Activated B cell treated with CpG ODN at 0.5 μM for 24 hours (primary cell): ENCODE data around the gene FRY. TPM values are rescaled to one million over a fixed set of nuclear protein-coding genes. Genes with fewer than 3 reads are reported as not detected.

Experiments
- ATAC-seq: fragments of 200-7000 bp; cut with Tn5 transposase; one replicate; pipeline ENCODE4 v1.10.0; 2021; ENCODE audit warnings: low read depth, mild to moderate bottlenecking, moderate library complexity
- CTCF ChIA-PET: fragments of 350-600 bp; sonication (Branson Sonifier 250); formaldehyde crosslinking; loops from one replicate; lab custom pipeline; 2021; ENCODE audit warnings: antibody characterized with exemption; lab: Charles Lee
- POLR2A ChIA-PET: fragments of 350-600 bp; sonication (Branson Sonifier 250); formaldehyde crosslinking; loops from one replicate; lab custom pipeline; 2021; ENCODE audit warnings: antibody characterized with exemption; lab: Charles Lee
- DNase-seq: peaks from one replicate; pipeline ENCODE4 v3.0.0; 2022
- H3K27ac Mint-ChIP-seq: one replicate; pipeline ENCODE4 v1.8.0; 2020; ENCODE audit warnings: mixed read lengths
- H3K27me3 Mint-ChIP-seq: one replicate; pipeline ENCODE4 v1.8.0; 2021; ENCODE audit warnings: mixed read lengths
- H3K36me3 Mint-ChIP-seq: one replicate; pipeline ENCODE4 v1.8.0; 2021; ENCODE audit warnings: low read depth, mixed read lengths
- H3K4me1 Mint-ChIP-seq: one replicate; pipeline ENCODE4 v1.8.0; 2021; ENCODE audit warnings: mixed read lengths
- H3K4me3 Mint-ChIP-seq: one replicate; pipeline ENCODE4 v1.8.0; 2020; ENCODE audit warnings: mild to moderate bottlenecking, mixed read lengths
- H3K9me3 Mint-ChIP-seq: one replicate; pipeline ENCODE4 v1.8.0; 2020; ENCODE audit warnings: mixed read lengths
- CTCF ChIP-seq: fragments of 200-600 bp; IDR thresholded peaks from one replicate; pipeline ENCODE4 v1.8.0; 2022; ENCODE audit warnings: antibody characterized with exemption, mild to moderate bottlenecking
- intact Hi-C: fragments of 100-400 bp; cut with micrococcal nuclease; formaldehyde crosslinking; loops from one replicate; pipeline ENCODE4 v1.15.1; 2024
- total RNA-seq: library from RNA; stranded (reverse); gene quantifications from 2 replicates; pipeline ENCODE4 v1.2.3, GENCODE V29; 2022

Gene FRY
- total RNA-seq, 1 donor from 2014 or later: 4.8 TPM

- TF ChIP-seq CTCF: no peak
- no peaks in the 10 kb centered on the region for H3K9me3 Mint-ChIP-seq
- no peak for DNase-seq
- CTCF ChIA-PET: no interaction called here
- H3K27me3 Mint-ChIP-seq: no peaks in the 10 kb centered on the region
- H3K4me3 Mint-ChIP-seq: no peak overlapping the region
- ATAC-seq: no peak
- no peaks in the 10 kb centered on the region for H3K36me3 Mint-ChIP-seq
- no peaks in the 10 kb centered on the region for H3K4me1 Mint-ChIP-seq
- no peak overlapping the region for H3K27ac Mint-ChIP-seq
- intact Hi-C loops: no loop called here
- POLR2A ChIA-PET: no interaction called here
Observed at GRCh38 chr13:32013181-32013580, 18.4 kb upstream of the FRY start.

DNA sequence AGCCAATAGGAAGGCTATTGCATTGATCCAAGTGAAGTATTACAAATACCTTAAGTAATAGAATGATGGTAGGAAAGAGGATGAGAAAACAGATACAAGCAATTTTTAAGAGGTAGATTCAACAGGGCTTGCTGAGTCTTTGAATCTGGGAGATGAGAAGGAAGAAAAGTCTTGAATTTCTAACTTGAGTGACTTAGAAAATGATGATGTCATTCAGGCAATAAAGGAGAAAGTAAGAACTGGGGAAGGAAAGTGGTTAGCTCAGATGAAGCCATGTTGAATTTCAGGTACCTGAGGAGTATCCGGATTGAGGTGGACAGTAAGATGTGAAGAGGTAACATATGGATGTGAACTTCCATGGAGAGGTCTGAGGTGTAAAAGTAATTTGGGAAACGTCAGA, 15.5 kb upstream of the FRY start:
- Mint-ChIP-seq H3K27ac (no peak overlapping the region), H3K27me3 (no peaks in the 10 kb centered on the region), H3K4me1 (no peaks in the 10 kb centered on the region), H3K36me3 (no peaks in the 10 kb centered on the region), H3K9me3 (no peaks in the 10 kb centered on the region), H3K4me3 (no peak overlapping the region)
- no peak for ATAC-seq
- no peak for TF ChIP-seq CTCF
- intact Hi-C loops: no loop called here
- no peak for DNase-seq
- CTCF ChIA-PET: no interaction called here
- POLR2A ChIA-PET: no interaction called here

GRCh38 chr13:32016631-32017030, 14.9 kb upstream of the FRY start:
- TF ChIP-seq CTCF: no peak
- Mint-ChIP-seq H3K4me1 (no peaks in the 10 kb centered on the region), H3K9me3 (no peaks in the 10 kb centered on the region), H3K4me3 (no peak overlapping the region), H3K36me3 (no peaks in the 10 kb centered on the region), H3K27ac (no peak overlapping the region), H3K27me3 (no peaks in the 10 kb centered on the region)
- ChIA-PET POLR2A (no interaction called here), CTCF (interaction anchor here (1.4 kb wide), 1 partner anchor 107 kb away, joined by 5 read pairs; no protein-coding TSS in a partner anchor)
- intact Hi-C loops: no loop called here
- no peak for ATAC-seq
- DNase-seq: no peak

- Mint-ChIP-seq H3K27ac (no peak overlapping the region), H3K9me3 (no peaks in the 10 kb centered on the region), H3K4me1 (no peaks in the 10 kb centered on the region), H3K27me3 (no peaks in the 10 kb centered on the region), H3K4me3 (no peak overlapping the region), H3K36me3 (no peaks in the 10 kb centered on the region)
- intact Hi-C loops: no loop called here
- ChIA-PET CTCF (interaction anchor here (0.6 to 1.4 kb wide), 2 partner anchors 55 to 108 kb away, joined by 3 to 5 read pairs; no protein-coding TSS in a partner anchor), POLR2A (no interaction called here)
- DNase-seq: no peak
- no peak for TF ChIP-seq CTCF
- ATAC-seq: no peak
Observed at GRCh38 chr13:32017474-32017873, 14.1 kb upstream of the FRY start.

DNA sequence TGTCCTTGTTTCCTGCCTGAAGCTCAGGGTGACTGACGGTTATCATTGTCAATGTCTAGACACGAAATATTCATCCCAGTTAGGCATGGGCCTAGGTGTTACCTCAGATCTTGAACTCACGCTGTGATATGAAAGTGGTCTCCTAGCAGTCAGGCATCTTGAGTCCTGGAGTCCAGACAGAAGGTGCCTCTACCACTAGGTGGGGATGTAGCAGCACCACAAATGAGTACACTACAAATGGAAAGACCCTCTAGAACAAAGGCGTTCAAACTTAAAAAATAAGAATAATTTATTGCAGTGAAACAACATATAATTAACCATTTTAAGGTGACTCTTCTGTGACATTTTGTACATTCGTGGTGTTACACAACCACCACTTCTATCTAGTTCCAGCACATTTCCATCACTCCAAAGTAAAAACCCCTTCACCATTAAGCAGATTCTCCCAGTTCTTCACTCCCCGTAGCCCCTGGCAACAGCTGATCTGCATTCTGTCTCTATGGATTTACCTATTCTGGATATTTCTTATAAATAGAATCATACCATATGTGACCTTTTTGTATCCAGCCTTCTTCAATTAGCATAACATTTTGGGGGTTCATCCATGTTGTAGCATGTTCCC, 11.9 kb upstream of the FRY start:
- Mint-ChIP-seq H3K27me3 (no peaks in the 10 kb centered on the region), H3K4me3 (no peak overlapping the region)
- POLR2A ChIA-PET: no interaction called here

More for the DNA sequence above, 11.9 kb upstream of the FRY start:
- DNase-seq (no peak), ATAC-seq (peak; percentile 85)
- Mint-ChIP-seq H3K36me3 (no peaks in the 10 kb centered on the region), H3K27ac (no peak overlapping the region), H3K9me3 (no peaks in the 10 kb centered on the region), H3K4me1 (no peaks in the 10 kb centered on the region)
- intact Hi-C loops: loop anchor here (1.0 to 2.0 kb wide), 4 partner anchors 109 to 562 kb away; no protein-coding TSS in a partner anchor
- CTCF ChIA-PET: interaction anchor here (0.5 to 3.4 kb wide), 2 partner anchors 110 to 121 kb away, joined by 3 to 12 read pairs; no protein-coding TSS in a partner anchor
- TF ChIP-seq CTCF: no peak
